ENCODE results near the gene RARG. TPM values are rescaled to one million over a fixed set of nuclear protein-coding genes. Genes with fewer than 3 reads are reported as not detected.

RARG gene
- 11.1 and 13.8 TPM in 2 replicates for total RNA-seq (2014; rRNA removed; shearing (Covaris generic))

DNA sequence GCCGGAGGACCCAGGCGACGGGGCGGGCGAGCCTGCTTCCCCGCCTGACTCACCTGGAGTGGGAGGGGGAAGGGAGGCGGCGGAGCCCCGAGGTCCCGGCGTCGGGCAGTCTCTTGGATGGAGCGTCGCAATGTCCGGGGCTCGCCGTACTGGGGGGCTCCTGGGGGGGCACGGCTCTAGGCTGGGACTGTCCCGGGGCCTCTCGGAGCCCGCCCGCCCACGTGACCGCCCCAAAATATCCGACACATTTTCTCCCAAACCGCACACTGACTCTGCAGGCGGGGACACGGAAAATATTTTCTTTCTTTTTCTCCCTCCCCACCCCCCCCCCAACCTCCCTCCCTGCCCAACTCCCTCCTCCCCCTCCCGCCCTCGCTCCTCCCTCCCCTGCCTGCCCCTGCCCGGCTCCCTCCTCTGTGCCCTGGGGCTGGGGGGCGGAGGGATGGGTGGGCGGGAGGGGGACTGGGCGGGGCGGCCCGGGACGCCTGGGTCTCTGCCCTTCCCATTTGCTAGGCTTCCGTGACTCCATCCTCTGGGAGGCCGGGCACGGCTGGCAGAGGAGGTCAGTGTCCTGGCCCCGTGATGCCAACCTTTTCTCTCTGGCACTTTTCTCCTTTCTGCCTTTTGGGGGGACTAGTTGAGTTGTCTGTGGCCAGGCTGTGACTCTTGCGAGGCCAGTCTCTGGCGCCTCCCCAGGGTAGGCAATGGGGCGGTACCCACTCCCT, at the start of gene RARG:
Gene RARG (minus strand): TSS at position 289 of the 725 bp plus-strand sequence. CDS start 4,664 bp downstream, outside the sequence.
- peak; percentile 72 for DNase-seq (ENCODE audit: low read depth)

DNA sequence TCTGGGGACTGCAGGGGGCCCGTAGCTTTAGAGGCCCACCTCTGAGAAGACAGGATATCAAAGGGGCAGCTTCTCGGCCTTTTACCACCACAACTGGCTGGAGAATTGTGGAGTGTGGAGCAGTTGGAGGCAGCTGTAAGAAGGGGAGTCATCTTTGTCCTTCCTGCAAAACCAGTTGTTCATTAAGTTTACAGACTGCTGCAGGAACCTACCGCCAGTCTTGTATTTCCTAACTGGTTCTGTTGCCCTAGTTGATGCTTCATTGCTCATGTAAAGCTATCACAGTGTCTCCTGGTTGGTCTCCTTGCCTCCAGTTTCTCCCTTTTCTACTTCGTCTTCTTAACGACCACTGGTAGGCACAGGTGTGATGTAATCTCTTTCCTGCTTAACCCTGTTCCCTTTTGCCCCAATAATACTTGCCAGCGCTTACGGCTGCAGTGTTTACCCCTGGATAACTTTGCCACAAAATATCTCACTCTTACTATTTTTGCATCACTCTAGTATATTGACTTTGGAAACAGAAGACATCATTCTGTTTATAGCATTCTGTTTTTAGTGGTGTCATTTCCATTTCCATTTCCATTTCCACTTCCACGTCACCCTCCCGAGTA, 48.0 kb upstream of the RARG start:
- no peak for DNase-seq (ENCODE audit: low read depth)

DNA sequence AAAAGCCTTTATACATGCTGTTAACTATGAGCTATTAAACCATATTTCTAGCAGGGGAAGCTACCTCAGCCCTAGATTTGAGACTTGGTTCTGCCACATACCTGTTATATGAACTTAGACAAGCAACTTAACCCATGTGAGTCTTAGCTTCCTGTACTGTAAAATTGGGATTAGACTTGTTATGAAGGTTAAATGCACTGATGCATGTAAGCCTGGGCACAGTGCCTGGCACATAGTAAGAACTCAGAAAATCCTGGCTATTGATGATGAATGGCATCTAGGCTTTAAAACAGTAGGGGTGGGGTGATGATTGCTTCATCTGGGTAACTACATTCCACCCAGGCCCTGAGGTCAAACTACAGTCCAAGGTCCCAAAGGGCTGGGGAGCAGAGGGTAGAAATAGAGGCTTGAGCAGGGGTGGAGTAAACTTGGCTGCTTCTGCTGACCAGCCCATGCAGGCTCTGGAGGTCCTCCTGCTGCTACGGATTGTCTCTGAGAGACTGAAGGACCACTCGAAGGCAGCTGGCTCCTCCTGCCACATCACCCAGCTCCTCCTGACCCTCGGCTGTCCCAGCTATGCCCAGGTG, 47.4 kb upstream of the RARG start:
- no peak for DNase-seq (ENCODE audit: low read depth)

DNA sequence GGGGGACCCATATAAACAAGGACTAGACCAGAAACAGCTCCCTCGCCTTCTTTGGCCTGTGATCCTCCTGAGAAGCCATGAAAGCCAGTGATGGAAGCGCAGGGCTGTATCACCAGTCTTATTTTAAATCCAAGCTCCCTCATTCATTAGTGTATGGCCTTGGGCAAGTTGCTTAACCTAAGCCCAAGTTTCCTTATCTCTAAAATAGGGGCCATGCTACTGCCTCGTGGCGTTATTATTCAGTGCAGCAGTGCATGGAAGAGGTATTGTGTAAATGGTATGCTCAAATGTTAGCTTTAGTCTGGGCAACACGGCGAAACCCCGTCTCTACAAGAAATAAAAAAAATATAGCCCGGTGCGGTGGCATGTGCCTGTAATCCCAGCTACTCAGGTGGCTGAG, 46.0 kb upstream of the RARG start:
- DNase-seq (ENCODE audit: low read depth): no peak

DNA sequence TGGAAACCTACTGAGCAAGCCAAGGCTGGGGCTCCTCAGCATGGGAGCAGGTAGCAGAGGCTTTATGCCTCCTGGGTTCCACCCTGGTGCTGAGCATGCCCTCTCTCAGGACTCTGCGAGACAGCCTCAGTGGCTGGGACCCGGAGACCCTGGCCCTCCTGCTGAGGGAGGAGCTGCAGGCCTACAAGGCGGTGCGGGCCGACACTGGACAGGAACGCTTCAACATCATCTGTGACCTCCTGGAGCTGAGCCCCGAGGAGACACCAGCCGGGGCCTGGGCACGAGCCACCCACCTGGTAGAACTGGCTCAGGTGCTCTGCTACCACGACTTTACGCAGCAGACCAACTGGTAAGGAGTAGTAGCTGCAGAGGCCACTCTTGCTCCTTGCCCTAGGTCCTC, 44.5 kb upstream of the RARG start:
- no peak for DNase-seq (ENCODE audit: low read depth)

DNA sequence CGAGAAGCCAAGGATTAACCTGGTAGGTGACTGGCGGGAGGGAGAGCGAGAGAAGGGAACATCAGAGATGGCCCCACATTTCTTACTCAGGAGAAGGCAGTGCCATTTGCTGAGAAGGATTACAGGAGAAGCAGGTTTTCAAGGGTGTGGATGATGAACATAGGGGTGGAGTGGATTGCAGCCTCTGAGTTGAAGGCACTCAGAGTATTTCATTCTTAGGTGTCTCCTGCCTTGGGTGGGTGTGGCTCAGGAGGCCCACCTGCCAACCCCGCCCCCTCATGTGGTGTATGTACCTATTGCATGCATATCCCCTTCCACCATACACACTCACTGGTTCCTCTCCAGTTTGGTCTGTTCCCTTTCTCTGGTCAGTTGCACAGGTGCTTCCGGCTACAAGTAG, 42.4 kb upstream of the RARG start:
- no peak for DNase-seq (ENCODE audit: low read depth)

DNA sequence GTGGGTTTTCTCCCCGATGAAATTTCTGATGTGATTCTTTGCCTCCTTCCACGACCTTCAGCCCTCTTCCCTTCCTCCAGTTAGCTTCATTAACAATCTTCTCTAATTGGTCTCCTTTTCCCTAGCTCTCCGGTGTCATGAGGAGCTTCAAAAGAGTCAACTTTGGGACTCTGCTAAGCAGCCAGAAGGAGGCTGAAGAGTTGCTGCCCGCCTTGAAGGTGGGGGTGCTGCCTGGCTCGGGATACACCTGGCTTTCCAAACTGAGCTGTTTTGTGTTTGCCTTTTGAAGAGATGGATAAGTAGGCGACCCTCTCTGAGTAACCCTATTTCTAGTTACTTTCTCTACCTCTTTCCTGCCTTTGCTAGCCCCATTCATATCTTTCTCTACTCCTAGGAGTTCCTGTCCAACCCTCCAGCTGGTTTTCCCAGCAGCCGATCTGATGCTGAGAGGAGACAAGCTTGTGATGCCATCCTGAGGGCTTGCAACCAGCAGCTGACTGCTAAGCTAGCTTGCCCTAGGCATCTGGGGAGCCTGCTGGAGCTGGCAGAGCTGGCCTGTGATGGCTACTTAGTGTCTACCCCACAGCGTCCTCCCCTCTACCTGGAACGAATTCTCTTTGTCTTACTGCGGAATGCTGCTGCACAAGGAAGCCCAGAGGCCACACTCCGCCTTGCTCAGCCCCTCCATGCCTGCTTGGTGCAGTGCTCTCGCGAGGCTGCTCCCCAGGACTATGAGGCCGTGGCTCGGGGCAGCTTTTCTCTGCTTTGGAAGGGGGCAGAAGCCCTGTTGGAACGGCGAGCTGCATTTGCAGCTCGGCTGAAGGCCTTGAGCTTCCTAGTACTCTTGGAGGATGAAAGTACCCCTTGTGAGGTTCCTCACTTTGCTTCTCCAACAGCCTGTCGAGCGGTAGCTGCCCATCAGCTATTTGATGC, 36.9 kb upstream of the RARG start:
- DNase-seq (ENCODE audit: low read depth): no peak

DNA sequence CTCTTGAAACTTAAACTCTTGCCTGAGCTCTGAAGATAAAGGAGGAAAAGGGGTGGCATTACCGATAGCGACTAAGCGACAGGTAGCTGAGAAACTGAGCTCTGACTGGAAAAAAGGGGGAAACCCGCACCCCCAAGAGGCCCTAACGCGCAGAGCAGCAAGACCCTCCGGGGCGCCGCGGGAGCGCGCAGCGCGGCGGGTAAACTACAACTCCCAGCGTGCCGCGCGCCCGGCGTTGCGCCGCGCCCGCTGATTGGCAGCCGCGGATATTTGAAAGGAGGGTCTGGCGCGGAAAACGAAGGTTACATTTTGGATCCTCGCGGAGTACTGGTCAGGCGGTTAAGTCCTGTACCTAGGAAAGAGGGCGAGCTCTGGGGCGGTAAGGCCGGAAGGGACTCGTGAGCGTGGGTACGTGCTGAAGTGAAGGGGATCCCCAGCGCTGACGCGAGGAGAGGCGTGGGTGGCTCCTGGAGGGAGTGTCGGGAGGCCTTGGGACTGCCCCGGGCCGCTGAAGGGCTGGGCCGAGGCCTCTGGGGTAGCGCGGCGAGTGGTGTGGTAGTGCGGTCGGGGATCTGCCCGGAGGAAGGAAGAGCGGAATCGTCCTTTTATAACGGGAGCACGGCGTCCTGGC, 36.1 kb upstream of the RARG start, which contains the start of gene ESPL1:
Gene ESPL1 (plus strand): TSS at position 301 of the 631 bp plus-strand sequence. CDS start 468 bp downstream, outside the sequence.
- DNase-seq (ENCODE audit: low read depth): peak; percentile 73

DNA sequence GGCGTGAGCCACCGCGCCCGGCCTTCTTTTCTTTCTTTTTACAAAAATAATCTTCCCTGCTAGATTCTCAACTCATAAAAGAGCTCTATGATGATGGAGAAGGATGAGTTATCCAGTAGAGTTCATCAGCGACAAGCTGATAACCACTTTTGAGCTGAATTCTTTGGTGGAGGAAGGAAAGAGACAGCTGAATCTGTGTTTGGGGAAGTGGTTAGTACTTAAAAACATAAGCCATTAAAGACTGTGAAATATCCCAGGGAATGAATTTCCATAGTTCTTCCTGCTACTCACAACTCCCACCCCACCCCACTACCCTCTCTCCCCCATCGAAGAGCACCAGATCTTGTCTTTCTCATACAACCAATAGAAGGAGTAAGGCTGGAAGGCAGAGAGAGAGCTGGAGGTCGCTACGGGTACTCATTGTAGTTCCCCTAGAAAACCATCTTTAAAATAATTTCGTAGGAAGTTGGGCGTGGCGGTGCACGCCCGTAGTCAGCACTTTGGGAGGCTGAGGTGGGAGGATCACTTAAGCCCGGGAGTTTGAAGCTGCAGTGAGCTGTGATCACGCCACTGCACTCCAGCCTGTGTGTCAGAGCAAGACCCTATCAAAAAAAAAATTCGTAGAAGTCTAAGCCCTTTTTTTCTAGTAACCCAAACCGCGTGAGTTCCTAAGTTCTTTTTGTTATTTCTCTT, 35.4 kb upstream of the RARG start:
- peak; percentile 28 for DNase-seq (ENCODE audit: low read depth)

DNA sequence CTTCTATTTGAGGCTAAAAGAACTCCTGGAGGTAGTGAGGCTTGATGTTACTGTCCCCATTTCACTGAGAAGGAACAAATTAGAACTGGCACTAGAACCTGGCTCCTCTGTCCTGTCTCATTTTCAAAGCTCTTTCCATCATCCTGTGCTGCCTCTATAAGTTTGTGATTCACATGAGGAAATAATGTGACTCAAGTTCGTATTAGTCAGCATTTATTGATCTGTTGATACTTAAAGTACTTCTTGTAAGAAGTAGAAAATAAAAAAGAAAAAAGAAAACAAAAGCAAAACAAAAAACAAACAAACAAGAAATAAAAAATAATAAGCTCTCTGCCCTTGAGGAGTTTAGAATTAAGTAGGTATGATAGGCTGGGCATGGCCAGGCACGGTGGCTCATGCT, 33.8 kb upstream of the RARG start:
- no peak for DNase-seq (ENCODE audit: low read depth)

DNA sequence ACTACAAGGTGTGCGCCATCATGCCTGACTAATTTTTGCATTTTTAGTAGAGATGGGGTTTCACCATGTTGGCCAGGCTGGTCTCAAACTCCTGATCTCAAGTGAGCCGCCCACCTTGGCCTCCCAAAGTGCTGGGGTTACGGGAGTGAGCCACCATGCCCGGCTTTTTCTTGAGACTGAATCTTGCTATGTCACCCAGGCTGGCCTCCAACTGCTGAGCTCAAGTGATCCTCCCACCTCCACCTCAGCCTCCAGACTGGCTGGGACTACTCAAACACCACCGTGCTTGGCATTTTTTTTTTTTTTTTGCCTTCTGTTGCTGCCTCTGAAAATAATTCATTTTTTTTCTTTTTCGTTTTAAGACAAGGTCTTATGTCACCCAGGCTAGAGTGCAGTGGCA, 27.9 kb upstream of the RARG start:
- DNase-seq (ENCODE audit: low read depth): no peak

DNA sequence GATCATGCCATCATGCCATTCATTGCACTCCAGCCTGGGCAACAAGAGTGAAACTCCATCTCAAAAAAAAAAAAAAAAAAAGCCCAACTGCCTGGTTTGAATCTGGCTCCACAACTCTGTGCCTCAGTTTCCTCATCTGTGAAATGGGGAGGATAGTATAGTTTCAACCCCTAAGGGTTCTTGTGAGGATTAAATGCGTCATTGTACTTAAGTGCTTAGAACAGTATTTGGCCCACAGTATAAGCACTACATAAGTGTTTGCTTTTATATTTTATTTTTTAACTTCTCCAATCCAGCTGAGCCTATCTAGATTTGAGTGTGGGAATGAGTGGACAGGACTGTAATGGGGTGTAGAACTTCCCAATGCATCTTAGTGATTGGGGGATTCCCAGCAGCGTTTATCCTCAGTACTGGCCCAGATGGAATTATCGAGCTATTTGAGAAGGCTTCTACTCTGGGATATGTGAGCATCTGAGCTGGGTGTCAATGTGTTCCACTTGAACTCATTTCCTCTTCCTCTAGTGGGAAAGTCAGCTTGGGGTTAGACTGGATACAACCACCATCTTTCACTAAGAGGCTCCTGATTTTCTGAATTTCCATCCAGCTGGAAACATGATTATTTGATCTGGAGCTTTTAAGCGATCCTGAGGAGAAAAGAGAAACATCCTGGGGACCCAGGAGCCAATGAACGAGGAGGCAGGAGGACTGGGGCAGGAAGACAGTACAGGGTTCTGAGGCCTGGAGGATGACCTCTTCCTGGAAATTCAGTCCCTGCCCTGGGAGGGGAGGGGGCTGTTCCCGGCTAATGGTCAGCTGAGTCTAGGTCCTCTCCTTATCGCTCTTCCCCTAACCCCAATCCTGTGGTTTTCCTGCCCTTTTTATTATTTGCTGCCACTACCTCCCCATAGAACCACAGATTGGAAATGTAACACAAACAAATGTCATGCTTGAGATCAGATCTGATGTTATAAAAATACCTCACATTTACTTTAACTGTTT, 26.8 kb upstream of the RARG start:
- no peak for DNase-seq (ENCODE audit: low read depth)

DNA sequence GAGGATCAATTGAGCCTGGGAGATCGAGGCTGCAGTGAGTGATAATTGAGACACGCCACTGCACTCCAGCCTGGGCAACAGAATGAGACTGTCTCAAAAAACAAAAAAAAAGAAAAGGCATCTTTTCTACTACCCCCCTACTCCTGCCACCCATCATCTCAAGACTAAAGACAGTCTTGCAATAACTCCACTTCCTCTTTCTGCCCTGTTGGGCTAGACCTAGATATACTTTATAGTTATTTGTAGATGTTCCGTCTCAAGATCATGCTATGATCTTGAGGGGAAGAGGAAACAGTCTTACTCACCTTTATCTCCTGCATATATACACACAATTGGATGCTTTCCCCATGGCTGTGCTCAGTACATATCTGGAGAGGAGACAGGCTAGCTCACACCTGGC, 24.0 kb upstream of the RARG start:
- DNase-seq (ENCODE audit: low read depth): no peak

DNA sequence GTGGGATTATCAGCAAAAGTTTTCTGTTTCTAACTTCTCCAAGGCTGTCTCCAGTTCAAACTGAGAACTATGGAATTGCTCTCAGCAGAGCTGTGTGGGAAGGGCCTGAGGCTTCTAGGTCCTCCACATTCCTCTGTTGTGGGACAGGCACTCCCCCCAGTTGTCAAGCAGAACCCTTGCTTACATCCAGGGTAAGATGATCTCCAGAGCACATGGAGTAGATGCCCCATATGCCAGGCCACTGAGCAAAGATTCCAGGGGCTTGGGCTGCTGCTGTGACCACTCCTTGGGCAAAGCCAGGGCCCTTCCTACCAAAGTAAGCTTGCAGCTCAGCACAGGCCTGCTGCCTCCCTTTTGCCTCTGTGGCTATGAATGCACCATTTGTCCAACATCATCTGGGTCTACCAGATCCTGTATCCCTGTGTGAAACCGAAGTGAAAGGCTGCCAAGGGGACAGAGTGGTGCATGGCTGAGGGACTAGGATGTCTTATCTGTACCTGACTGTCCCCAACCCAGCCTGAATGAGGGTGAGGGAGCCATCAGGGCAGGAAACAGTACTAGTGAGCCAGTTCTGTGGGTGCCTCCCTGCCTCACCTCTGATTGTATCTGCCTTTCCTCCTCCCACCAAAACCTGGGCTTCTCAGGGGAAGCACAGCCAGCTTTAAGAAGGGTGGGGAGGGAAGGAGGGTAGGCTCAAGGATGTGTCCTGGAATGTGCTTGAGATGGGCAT, 23.0 kb upstream of the RARG start:
- no peak for DNase-seq (ENCODE audit: low read depth)

DNA sequence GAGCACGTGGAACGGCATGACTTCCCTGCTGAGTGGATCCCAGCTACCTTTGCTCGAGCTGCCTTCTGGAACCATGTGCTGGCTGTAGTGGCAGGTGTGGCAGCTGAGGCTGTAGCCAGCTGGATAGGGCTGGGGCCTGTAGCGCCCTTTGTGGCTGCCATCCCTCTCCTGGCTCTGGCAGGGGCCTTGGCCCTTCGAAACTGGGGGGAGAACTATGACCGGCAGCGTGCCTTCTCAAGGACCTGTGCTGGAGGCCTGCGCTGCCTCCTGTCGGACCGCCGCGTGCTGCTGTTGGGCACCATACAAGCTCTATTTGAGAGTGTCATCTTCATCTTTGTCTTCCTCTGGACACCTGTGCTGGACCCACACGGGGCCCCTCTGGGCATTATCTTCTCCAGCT, 21.3 kb upstream of the RARG start:
- DNase-seq (ENCODE audit: low read depth): no peak

DNA sequence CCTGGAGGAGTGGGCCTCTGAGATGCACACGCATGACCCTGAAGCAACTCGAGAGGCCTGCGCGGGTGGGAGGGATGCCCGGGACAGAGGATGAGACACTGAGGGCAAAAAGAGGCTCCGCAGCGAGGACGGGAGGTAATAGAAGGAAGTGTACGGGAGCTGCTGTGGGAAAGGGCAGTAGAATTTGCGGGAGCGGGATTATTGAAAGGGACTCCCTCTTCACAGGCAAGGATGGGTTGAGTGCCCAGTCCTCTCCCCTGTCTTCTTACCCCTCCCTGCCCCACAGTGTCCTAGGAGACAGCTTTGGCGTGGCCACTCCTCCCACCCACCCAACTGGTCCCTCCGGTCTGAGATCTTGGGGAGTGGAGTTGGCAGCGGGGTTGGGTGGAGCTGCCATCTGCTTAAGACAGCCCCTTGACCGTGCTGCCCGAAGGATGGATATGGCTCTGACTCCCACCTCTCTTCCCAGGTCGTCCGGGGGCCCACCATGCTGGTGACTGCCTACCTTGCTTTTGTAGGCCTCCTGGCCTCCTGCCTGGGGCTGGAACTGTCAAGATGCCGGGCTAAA, 20.4 kb upstream of the RARG start:
- peak; percentile 38 for DNase-seq (ENCODE audit: low read depth)

DNA sequence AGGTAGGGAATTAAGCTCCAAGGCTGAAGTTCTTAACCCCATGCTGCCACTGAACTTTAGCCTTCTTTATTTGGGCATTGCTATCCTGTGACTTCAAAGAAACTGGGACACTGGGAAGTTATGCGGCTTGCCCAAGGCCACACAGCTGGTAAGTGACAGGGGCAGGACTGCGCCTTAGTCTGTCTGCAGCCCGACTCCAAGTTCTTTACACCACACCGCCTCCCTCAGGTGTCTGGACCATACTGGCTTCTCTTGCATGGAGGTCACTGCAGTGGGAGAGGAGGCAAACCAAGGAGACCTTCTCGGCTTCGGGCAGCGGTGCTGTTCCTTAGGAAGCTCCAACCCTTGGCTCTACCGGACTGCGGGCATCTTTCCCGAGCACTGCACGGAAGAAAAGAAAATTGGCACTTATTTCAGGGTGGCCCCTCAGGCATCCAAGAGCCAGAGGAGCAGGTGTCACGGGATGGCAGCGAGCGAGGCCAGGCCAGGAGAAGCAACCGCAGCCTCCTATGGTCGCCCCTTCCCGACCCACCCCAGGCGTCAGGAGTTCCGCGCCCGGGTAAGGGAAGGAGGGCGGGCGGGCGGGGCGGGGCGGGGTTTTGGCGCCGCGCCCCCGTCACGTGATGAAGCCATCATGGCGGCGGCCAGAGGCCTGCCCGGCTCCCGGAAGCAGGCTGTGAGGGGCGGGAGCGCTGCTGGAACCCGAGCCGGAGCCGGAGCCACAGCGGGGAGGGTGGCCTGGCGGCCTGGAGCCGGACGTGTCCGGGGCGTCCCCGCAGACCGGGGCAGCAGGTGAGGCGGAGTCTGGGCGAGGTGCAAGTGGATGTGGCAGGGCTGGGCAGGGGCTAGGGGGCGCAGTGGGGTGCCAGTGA, 19.7 kb upstream of the RARG start:
- peak; percentile 77 for DNase-seq (ENCODE audit: low read depth)

DNA sequence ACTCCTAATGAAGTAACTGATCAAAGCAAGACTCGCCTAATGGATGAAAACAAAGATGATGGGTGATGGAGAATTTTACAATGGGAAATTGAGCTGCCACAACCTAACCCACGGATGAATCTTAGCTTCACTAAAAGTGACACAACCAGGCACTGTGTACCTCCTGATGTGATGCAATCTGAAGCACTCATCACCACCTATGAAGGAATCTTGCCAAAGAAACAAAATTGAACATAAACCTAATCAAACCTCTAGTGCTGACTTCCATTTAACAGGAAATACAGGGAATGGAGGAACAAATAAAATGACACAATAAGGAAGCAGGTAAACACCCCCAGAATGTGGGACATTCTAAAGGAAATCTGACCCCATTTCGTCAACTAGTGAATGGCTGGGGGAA, 13.3 kb upstream of the RARG start:
- DNase-seq (ENCODE audit: low read depth): no peak
